ENCODE results near the gene MEP1A.

GRCh38 chr6:46776070-46776712 is 17.0 kb upstream of the MEP1A start:
- TF ChIP-seq CTCF (conservative IDR thresholded peaks at IDR 0.05; ENCODE audit: low read length) (no peak), EZH2phosphoT487 (IDR thresholded peaks at IDR 0.05; ENCODE audit: borderline replicate concordance) (no peak)
